ENCODE results near the gene SUPT5H. TPM values are rescaled to one million over a fixed set of nuclear protein-coding genes. Genes with fewer than 3 reads are reported as not detected.
A peak's percentile ranks its signal among the peaks of the same experiment; 100 is the strongest.

The SUPT5H gene
- total RNA-seq, 1 experiment from 2014 or later = 84.8 TPM

DNA sequence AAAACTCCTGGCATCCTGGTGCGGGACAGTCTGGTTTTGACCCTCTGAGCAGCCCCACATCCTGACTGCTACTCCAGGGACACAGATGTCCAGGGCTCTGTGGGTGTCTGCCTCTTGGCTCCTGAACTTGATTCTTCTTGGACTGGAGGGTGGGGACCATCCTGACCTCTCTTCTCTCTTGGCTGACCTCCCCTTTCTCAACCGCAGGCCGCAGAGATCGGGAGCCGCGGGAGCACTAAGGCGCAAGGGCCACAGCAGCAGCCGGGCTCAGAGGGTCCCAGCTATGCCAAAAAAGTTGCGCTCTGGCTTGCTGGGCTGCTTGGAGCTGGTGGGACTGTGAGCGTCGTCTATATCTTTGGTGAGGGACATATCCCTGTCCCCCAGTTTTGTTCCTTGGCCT, 36.3 kb downstream of the SUPT5H start:
- in situ Hi-C loops (cut with HindIII; ENCODE audit: low sequenced_read_pairs) = no loop called here
- DNase-seq (ENCODE audit: low spot score) = no peak

DNA sequence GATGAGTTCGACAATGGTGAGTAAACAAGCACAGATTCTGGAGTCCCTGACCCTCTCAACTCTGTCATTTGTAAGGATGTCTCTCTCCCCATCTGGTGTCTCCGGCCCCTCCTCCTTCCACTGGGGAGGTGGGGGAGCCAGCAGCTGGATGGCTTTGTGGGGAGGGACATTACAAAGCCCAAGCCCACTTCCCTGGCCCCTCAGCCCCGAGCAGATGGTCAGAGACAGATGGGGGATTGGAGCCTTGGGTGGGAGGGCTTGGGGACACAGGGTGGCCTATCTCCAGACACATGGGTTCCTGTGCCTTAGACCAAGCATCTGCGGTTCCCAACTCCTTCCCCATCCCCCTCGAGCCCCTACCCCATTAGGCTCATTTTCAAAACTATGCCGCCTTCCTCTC, 37.8 kb downstream of the SUPT5H start:
- no peak for DNase-seq (ENCODE audit: low spot score)
- in situ Hi-C loops (cut with HindIII; ENCODE audit: low sequenced_read_pairs) = no loop called here

GRCh38 chr19:39489756-39490155, 44.4 kb downstream of the SUPT5H start:
- DNase-seq (ENCODE audit: low spot score) = no peak
- in situ Hi-C loops (cut with HindIII; ENCODE audit: low sequenced_read_pairs) = no loop called here

DNA sequence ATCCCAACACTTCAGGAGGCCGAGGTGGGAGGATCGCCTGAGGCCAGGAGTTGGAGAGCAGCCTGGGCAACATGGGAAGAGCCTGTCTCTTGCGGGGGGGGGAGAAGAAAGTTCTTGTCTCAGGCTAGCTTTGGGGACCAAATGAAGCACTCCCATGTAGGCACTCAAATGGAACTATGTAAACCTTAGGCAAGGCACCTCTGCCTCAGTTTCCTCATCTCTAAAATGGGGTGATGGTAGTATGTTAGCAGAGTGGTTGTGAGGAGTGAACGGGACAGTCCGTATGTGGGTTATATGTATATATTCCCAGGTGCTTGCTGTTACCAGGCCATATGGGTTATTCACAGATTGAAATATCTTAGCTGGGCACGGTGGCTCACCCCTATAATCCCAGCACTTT, 46.8 kb downstream of the SUPT5H start:
- DNase-seq (ENCODE audit: low spot score) = no peak
- in situ Hi-C loops (cut with HindIII; ENCODE audit: low sequenced_read_pairs) = no loop called here

GRCh38 chr19:39492788-39493187, 47.4 kb downstream of the SUPT5H start:
- in situ Hi-C loops (cut with HindIII; ENCODE audit: low sequenced_read_pairs) = no loop called here
- DNase-seq (ENCODE audit: low spot score) = no peak

- in situ Hi-C loops (cut with HindIII; ENCODE audit: low sequenced_read_pairs) = no loop called here
- no peak for DNase-seq (ENCODE audit: low spot score)
Measured at GRCh38 chr19:39494661-39495060, 49.3 kb downstream of the SUPT5H start.

DNA sequence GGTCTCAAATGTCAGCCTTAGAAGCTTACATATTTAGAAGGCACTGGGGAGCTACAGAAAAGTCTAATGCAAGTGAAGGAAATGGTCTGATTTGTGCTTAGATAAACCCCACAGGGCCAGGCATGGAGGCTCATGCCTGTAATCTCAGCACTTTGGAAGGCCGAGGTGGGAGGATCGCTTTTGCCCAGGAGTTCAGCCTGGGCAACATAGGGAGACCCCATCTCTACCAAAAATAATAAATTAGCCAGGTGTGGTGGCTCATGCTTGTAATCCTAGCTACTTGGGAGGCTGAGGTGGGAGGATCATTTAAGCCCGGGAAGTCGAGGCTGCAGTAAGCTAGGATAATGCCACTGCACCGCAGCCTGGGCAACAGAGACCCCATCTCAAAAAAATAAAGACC, 50.7 kb downstream of the SUPT5H start:
- in situ Hi-C loops (cut with HindIII; ENCODE audit: low sequenced_read_pairs) = no loop called here
- no peak for DNase-seq (ENCODE audit: low spot score)

- in situ Hi-C loops (cut with HindIII; ENCODE audit: low sequenced_read_pairs) = no loop called here
- DNase-seq (ENCODE audit: low spot score) = no peak
Measured at GRCh38 chr19:39497701-39497995, 52.3 kb downstream of the SUPT5H start.

- in situ Hi-C loops (cut with HindIII; ENCODE audit: low sequenced_read_pairs) = no loop called here
- no peak for DNase-seq (ENCODE audit: low spot score)
Measured at GRCh38 chr19:39497996-39498797, 52.8 kb downstream of the SUPT5H start.

DNA sequence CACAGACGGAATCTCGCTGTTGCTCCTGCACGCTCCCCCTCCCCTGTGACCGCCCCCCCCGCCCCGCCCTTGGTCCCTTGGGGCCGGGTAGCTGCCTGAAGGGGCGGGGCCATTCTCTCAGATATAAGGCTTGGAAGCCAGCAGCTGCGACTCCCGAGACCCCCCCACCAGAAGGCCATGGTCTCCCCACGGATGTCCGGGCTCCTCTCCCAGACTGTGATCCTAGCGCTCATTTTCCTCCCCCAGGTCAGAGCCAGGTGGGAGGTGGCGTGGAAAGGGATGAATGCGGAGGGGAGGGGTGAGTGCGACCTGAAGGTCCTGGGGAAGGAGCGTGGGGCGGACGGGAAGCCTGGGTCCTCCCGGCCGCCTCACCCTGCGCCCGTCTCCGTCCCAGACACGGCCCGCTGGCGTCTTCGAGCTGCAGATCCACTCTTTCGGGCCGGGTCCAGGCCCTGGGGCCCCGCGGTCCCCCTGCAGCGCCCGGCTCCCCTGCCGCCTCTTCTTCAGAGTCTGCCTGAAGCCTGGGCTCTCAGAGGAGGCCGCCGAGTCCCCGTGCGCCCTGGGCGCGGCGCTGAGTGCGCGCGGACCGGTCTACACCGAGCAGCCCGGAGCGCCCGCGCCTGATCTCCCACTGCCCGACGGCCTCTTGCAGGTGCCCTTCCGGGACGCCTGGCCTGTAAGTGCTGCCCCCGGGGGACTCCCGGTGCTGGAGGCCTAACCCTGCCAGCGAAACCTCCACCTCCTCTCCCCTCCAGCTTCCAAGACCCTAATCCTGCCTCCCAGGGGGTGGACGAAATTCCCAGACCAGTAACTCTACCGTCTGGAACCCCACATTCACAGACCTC, 53.6 kb downstream of the SUPT5H start, which contains the start of gene DLL3:
Gene DLL3, plus strand, starts transcription at position 150 of the 845 bp plus-strand sequence. Its CDS starts 28 bp downstream, at position 178.
- in situ Hi-C loops (cut with HindIII; ENCODE audit: low sequenced_read_pairs) = no loop called here
- no peak for DNase-seq (ENCODE audit: low spot score)

DNA sequence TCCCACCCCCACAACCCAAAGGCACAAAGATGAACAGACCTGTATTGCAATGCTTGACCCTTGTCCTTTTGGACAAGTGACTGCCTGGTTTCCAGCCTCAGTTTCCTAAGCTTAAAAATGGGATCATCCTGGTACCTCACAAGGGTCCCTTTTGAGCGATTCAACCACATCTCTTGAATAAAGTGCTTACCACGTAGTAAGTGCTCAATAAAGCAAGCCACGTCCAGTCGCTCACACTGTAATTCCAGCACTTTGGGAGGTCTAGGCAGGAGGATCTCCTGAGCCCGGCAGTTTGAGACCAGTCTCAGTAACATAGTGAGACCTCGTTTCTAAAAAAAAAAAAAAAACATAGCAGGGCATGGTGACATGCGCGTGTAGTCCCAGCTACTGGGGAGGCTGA, 54.5 kb downstream of the SUPT5H start:
- in situ Hi-C loops (cut with HindIII; ENCODE audit: low sequenced_read_pairs) = no loop called here
- no peak for DNase-seq (ENCODE audit: low spot score)

DNA sequence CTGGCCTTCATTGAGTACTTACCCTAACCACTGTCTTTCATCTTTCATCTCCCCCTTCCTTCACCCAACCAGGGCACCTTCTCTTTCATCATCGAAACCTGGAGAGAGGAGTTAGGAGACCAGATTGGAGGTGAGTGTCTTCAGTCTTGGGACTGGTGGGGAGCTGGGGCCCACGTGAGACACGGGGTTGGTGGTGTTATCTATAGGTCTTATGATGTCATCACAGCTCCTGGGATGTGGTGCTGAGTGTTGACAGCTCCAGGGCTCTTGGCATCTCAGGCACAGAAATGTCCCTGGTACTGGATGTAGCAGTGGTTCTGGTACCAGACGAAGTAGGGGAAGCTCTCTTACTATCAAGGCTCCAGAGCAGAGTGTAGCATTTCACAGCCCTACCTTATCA, 55.2 kb downstream of the SUPT5H start:
- in situ Hi-C loops (cut with HindIII; ENCODE audit: low sequenced_read_pairs) = no loop called here
- DNase-seq (ENCODE audit: low spot score) = no peak

GRCh38 chr19:39501340-39501739, 56.0 kb downstream of the SUPT5H start:
- DNase-seq (ENCODE audit: low spot score) = no peak
- in situ Hi-C loops (cut with HindIII; ENCODE audit: low sequenced_read_pairs) = no loop called here

- no peak for DNase-seq (ENCODE audit: low spot score)
- in situ Hi-C loops (cut with HindIII; ENCODE audit: low sequenced_read_pairs) = no loop called here
Measured at GRCh38 chr19:39502640-39503417, 57.4 kb downstream of the SUPT5H start.

DNA sequence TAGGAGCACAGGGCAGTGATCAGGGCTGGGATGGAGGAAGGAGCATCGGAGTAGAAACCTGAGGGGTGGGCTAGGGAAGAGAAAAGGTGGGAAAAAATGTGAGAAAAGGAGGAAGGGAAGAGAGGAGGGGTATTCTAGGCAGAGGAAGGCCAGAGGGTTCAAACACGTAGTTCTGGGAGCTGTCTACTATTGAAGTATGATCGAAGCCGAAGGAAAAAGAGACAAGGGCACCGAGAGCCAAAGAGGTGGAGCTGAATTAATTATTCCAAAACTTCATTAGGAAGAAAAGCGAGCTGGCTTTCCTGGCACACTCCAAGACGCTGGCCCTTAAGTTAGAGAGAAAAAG, 61.2 kb downstream of the SUPT5H start:
- in situ Hi-C loops (cut with HindIII; ENCODE audit: low sequenced_read_pairs) = no loop called here
- DNase-seq (ENCODE audit: low spot score) = no peak

DNA sequence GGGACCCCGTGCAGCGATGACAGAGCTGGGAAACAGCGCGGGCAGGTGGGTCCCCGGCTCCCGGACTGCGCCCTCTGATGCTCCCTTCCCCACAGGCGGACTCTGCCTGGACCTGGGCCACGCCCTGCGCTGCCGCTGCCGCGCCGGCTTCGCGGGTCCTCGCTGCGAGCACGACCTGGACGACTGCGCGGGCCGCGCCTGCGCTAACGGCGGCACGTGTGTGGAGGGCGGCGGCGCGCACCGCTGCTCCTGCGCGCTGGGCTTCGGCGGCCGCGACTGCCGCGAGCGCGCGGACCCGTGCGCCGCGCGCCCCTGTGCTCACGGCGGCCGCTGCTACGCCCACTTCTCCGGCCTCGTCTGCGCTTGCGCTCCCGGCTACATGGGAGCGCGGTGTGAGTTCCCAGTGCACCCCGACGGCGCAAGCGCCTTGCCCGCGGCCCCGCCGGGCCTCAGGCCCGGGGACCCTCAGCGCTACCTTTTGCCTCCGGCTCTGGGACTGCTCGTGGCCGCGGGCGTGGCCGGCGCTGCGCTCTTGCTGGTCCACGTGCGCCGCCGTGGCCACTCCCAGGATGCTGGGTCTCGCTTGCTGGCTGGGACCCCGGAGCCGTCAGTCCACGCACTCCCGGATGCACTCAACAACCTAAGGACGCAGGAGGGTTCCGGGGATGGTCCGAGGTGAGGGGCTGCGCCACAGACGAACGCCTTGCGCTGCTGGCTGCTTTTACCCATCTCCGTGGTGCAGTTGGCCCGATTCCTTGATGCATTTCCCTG, 61.7 kb downstream of the SUPT5H start:
- in situ Hi-C loops (cut with HindIII; ENCODE audit: low sequenced_read_pairs) = no loop called here
- DNase-seq (ENCODE audit: low spot score) = peak; percentile 46

DNA sequence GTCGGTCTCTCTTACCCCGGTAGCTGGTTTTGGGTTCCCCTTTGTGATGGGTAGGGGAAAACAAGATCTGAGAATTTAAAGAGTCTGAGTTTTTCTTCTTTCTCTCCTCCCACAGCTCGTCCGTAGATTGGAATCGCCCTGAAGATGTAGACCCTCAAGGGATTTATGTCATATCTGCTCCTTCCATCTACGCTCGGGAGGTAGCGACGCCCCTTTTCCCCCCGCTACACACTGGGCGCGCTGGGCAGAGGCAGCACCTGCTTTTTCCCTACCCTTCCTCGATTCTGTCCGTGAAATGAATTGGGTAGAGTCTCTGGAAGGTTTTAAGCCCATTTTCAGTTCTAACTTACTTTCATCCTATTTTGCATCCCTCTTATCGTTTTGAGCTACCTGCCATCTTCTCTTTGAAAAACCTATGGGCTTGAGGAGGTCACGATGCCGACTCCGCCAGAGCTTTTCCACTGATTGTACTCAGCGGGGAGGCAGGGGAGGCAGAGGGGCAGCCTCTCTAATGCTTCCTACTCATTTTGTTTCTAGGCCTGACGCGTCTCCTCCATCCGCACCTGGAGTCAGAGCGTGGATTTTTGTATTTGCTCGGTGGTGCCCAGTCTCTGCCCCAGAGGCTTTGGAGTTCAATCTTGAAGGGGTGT, 62.5 kb downstream of the SUPT5H start:
- in situ Hi-C loops (cut with HindIII; ENCODE audit: low sequenced_read_pairs) = no loop called here

GRCh38 chr19:39508629-39509028, 63.2 kb downstream of the SUPT5H start:
- in situ Hi-C loops (cut with HindIII; ENCODE audit: low sequenced_read_pairs) = no loop called here
- DNase-seq (ENCODE audit: low spot score) = no peak

More for the DNA sequence above, 62.5 kb downstream of the SUPT5H start:
- DNase-seq (ENCODE audit: low spot score) = no peak

DNA sequence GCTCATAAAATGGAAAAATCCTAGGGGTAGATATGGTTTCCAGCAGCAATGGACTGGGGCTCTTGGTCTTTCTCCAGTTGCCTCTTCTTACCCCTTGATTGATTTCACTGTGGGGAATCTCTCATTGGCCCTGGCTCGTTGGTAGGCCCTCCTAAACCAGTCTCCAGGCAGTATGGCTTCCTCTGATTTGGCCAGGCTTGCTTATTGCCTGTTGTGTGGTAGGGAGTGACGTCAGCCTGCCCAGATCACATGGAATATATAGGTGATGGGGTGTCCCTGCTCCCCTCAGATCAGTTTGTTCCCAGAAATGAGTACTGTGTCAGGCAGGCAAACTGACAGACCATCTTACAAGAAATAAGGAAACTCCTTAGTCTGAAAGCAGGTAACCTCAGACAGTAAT, 63.9 kb downstream of the SUPT5H start:
- in situ Hi-C loops (cut with HindIII; ENCODE audit: low sequenced_read_pairs) = no loop called here
- no peak for DNase-seq (ENCODE audit: low spot score)

All from G401 (cell line).